Smooth muscle cell (in vitro differentiated cells): ENCODE data around the gene HTATIP2. TPM values are rescaled to one million over a fixed set of nuclear protein-coding genes. Genes with fewer than 3 reads are reported as not detected.
A peak's percentile ranks its signal among the peaks of the same experiment; 100 is the strongest.

Source experiments
- DNase-seq: peaks from one replicate; lab custom pipeline; 2025; ENCODE audit not compliant: unreplicated experiment; lab: John Stamatoyannopoulos, UW
- H2AFZ ChIP-seq: fragments of 200-600 bp; sonication (generic); 2 replicates; pipeline ENCODE4 v1.6.0; 2016; ENCODE audit warnings: antibody characterized with exemption, low read depth, mild to moderate bottlenecking
- H3F3A ChIP-seq: fragments of 200-600 bp; sonication (generic); 2 replicates; pipeline ENCODE4 v1.6.0; 2017; ENCODE audit warnings: antibody characterized with exemption, low read depth
- H3K27ac ChIP-seq: fragments of 200-600 bp; sonication (generic); 2 replicates; pipeline ENCODE4 v1.5.1; 2016; ENCODE audit warnings: low read depth, mild to moderate bottlenecking
- H3K27me3 ChIP-seq: fragments of 200-600 bp; sonication (generic); 2 replicates; pipeline ENCODE4 v1.6.1; 2016; ENCODE audit warnings: low read depth, mild to moderate bottlenecking
- H3K36me3 ChIP-seq: fragments of 200-600 bp; sonication (generic); 2 replicates; pipeline ENCODE4 v1.5.1; 2016; ENCODE audit warnings: low read depth
- H3K4me1 ChIP-seq: fragments of 200-600 bp; sonication (generic); 2 replicates; pipeline ENCODE4 v1.5.1; 2016; ENCODE audit warnings: low read depth
- H3K4me2 ChIP-seq: fragments of 200-600 bp; sonication (generic); 2 replicates; pipeline ENCODE4 v1.6.0; 2016; ENCODE audit warnings: mild to moderate bottlenecking
- H3K4me3 ChIP-seq: fragments of 200-600 bp; sonication (generic); 2 replicates; pipeline ENCODE4 v1.5.1; 2016; ENCODE audit warnings: mild to moderate bottlenecking
- H3K79me2 ChIP-seq: fragments of 200-600 bp; sonication (generic); 2 replicates; pipeline ENCODE4 v1.6.0; 2016; ENCODE audit warnings: low read depth, mild to moderate bottlenecking
- H3K9ac ChIP-seq: fragments of 200-600 bp; sonication (generic); 2 replicates; pipeline ENCODE4 v1.6.0; 2016; ENCODE audit warnings: low read depth
- H3K9me3 ChIP-seq: fragments of 200-600 bp; sonication (generic); replicated peaks from 2 replicates; pipeline ENCODE4 v1.5.1; 2016; ENCODE audit warnings: low read depth
- H4K20me1 ChIP-seq: fragments of 200-600 bp; sonication (generic); 2 replicates; pipeline ENCODE4 v1.6.0; 2016; ENCODE audit warnings: low read depth
- WGBS: methylation state at CpG from one replicate; pipeline ENCODE4 v1.1.7; 2016; ENCODE audit warnings: low lambda C conversion rate; 5-methylcytosine and 5-hydroxymethylcytosine counted together
- polyA plus RNA-seq: library from polyadenylated mRNA; unstranded; fragments of >200 nt; fragmentation: Nextera tagmentation; extraction: Ambion mirVana; gene quantifications from 2 replicates; pipeline ENCODE4 v1.2.1, GENCODE V29; 2016
- total RNA-seq: library from RNA; depleted of rRNA; stranded (reverse); fragments of >200 nt; gene quantifications from 2 replicates; pipeline ENCODE4 v1.2.3, GENCODE V29; 2014
- TF ChIP-seq, protein P1 (sequence below): fragments of 200-600 bp; sonication (generic); IDR thresholded peaks from 2 replicates; pipeline ENCODE4 v1.5.1; 2017; ENCODE audit warnings: borderline replicate concordance, mild to moderate bottlenecking, antibody characterized with exemption; ENCODE audit not compliant: insufficient read depth, poor library complexity, severe bottlenecking

Gene HTATIP2
- total RNA-seq (29.1 and 34.1 TPM in 2 replicates), polyA plus RNA-seq (38.4 and 44.9 TPM in 2 replicates)

DNA sequence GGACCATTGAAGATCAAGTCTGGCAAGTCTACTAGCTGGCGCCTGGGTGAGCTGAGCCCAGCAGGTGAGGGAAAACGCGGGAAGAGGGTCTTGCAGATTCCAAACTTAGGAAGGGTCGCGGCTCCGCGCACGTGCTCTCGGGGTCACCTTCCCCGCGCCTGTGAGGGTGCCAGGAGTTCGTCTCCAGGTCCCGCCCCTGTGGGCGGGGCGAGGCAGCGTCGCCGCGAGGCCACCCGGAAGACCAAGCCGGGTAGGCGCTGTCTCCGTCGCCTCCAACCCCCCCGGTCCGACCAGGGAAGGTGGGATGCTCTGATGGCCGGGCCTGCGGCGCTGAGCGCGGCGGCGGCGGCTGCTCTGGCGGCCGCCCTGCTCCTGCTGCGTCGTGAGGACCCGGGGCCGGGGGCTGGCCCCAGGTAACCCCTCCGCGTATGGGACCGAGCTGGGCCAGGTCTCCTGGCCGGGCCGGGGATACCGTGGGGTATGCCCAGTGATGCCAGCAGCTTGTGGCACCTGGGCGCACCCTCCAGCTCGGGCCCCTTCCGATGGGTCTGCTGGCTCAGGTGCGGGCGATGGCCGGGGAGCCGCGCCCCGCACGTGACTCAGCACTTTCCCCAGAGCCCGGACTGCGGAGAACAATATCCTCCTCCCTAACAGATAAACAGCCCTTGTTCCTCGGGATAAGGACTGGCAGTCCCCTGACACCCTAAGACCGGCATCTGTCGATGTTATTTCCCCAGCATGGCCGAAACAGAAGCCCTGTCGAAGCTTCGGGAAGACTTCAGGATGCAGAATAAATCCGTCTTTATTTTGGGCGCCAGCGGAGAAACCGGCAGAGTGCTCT, at the start of gene HTATIP2:
Gene HTATIP2, plus strand, starts transcription at position 215 of the 841 bp plus-strand sequence. Its CDS starts 524 bp downstream, at position 739.
- H3K27ac ChIP-seq = peak within 1 kb of the TSS; percentile 28
- no peaks in the 10 kb centered on the region for H3K27me3 ChIP-seq
- no peaks in the 10 kb centered on the region for H3K9me3 ChIP-seq
- TF ChIP-seq, protein P1, sequence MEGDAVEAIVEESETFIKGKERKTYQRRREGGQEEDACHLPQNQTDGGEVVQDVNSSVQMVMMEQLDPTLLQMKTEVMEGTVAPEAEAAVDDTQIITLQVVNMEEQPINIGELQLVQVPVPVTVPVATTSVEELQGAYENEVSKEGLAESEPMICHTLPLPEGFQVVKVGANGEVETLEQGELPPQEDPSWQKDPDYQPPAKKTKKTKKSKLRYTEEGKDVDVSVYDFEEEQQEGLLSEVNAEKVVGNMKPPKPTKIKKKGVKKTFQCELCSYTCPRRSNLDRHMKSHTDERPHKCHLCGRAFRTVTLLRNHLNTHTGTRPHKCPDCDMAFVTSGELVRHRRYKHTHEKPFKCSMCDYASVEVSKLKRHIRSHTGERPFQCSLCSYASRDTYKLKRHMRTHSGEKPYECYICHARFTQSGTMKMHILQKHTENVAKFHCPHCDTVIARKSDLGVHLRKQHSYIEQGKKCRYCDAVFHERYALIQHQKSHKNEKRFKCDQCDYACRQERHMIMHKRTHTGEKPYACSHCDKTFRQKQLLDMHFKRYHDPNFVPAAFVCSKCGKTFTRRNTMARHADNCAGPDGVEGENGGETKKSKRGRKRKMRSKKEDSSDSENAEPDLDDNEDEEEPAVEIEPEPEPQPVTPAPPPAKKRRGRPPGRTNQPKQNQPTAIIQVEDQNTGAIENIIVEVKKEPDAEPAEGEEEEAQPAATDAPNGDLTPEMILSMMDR = no peak
- WGBS = 3% methylated on average over 67 of the region's 68 CpGs
- H4K20me1 ChIP-seq = no peaks in the 10 kb centered on the region
- H3K4me3 ChIP-seq = peak within 1 kb of the TSS; percentile 78
- H3K4me2 ChIP-seq = peak within 1 kb of the TSS; percentile 93
- H2AFZ ChIP-seq = peak within 1 kb of the TSS; percentile 92
- H3K36me3 ChIP-seq = no peaks in the 10 kb centered on the region
- peak; percentile 25 for DNase-seq
- H3F3A ChIP-seq = peaks cover 9% of the 10 kb centered on the region
- H3K79me2 ChIP-seq = no peaks in the 10 kb centered on the region
- peaks cover 19% of the 10 kb centered on the region for H3K4me1 ChIP-seq
- peak within 1 kb of the TSS; percentile 71 for H3K9ac ChIP-seq

DNA sequence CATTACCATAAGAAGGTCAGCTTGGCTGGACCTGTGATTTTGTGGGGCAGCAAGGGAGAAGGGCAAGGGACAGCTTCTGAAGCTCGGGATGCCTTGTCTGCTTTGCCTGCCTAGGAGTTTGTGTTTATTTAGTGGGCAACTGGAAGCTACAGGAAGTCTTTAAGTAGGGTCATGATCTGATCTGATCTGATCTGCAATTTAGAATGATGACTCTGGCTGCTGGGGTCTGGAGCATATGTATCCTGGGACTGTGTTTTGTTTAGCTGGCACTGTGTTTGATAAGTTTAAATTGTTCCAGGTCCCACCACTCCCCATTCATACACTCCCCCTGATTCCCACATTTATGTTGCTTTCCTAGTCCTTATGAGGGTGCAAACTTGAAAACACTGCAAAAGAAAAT, 47.7 kb upstream of the HTATIP2 start:
- Histone ChIP-seq H3K27me3 (peaks cover 15% of the 10 kb centered on the region), H2AFZ (no peak overlapping the region), H3K9ac (no peak overlapping the region), H4K20me1 (no peaks in the 10 kb centered on the region), H3K36me3 (no peaks in the 10 kb centered on the region), H3K4me2 (no peak overlapping the region), H3K27ac (no peak overlapping the region), H3K79me2 (no peaks in the 10 kb centered on the region), H3K4me1 (peaks cover 31% of the 10 kb centered on the region), H3F3A (no peaks in the 10 kb centered on the region), H3K4me3 (no peak overlapping the region), H3K9me3 (no peaks in the 10 kb centered on the region)
- TF ChIP-seq, protein P1 = no peak
- no peak for DNase-seq
- 53% methylated on average over 1 of the region's 1 CpG for WGBS

DNA sequence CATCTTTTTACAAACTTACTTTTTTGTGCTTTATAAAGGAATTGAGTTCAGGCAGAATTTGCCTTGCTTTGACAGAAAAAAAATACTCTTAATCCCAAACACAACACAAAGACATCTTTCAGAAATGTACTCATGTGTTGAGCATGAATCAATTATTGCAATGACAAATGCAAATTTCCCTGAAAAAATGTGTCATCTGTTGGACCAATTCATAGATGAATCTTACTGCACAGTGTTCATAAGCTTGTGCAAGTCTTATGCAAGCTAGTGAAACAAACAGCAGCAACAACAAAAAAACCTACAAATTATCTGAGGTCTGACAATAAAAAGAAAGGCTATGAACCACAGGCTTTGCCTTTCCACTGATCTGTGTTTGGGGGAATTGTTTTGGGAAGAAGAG, 42.3 kb upstream of the HTATIP2 start:
- H3K27me3 ChIP-seq = peaks cover 3% of the 10 kb centered on the region
- H3K79me2 ChIP-seq = no peaks in the 10 kb centered on the region
- H2AFZ ChIP-seq = no peak overlapping the region
- H3K4me1 ChIP-seq = peaks cover 27% of the 10 kb centered on the region
- H3K4me3 ChIP-seq = no peak overlapping the region
- no peak for DNase-seq
- no peak overlapping the region for H3K9ac ChIP-seq
- H4K20me1 ChIP-seq = no peaks in the 10 kb centered on the region
- H3K27ac ChIP-seq = no peak overlapping the region
- no peaks in the 10 kb centered on the region for H3K9me3 ChIP-seq
- TF ChIP-seq, protein P1 = no peak
- H3F3A ChIP-seq = no peaks in the 10 kb centered on the region
- H3K36me3 ChIP-seq = no peaks in the 10 kb centered on the region
- no peak overlapping the region for H3K4me2 ChIP-seq

DNA sequence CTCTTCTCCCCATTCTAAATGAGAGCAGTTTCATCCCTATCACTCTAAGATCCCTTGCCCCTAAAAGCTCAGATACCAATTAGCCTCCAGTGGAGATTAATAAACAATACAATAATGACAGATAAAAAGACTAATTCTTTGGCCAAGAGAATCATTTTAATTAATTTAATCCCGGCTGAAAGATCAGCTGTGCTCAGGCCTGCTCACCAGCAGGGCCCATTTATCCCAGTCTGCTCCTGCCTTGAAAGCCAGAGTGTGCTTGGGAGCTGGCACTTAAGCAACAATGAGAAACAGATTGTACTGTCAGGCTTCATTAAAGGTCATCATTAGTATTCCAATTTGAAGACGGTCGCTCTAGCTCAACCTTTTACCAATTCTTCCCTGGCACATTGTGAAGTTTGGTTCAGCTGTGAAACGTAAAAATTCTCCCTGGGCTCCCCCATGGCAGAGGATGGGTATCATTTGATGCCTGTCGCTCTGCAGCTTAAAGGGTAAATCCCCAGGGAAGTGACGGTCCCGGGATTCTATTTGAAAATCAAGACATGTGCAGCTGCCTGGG, 36.1 kb upstream of the HTATIP2 start:
- no peaks in the 10 kb centered on the region for H3K36me3 ChIP-seq
- H3F3A ChIP-seq = no peaks in the 10 kb centered on the region
- H3K4me2 ChIP-seq = no peak overlapping the region
- no peaks in the 10 kb centered on the region for H3K79me2 ChIP-seq
- peaks cover 18% of the 10 kb centered on the region for H3K4me1 ChIP-seq
- H3K27me3 ChIP-seq = peaks cover 7% of the 10 kb centered on the region
- no peaks in the 10 kb centered on the region for H3K9me3 ChIP-seq
- no peak overlapping the region for H3K9ac ChIP-seq
- no peaks in the 10 kb centered on the region for H4K20me1 ChIP-seq
- 89% methylated on average over 7 of the region's 7 CpGs for WGBS
- no peak overlapping the region for H3K4me3 ChIP-seq
- no peak overlapping the region for H2AFZ ChIP-seq
- no peak overlapping the region for H3K27ac ChIP-seq
- no peak for DNase-seq
- TF ChIP-seq, protein P1 = no peak
